Caco-2 (cell line): ENCODE measurements around the gene NADK2. TPM values are rescaled to one million over a fixed set of nuclear protein-coding genes. Genes with fewer than 3 reads are reported as not detected.

ENCODE experiments used
- BruUV-seq: library from RNA; stranded (reverse); fragments of 400-500 nt; replicated peaks from 2 replicates; lab custom pipeline; 2021; lab: Mats Ljungman, UMichigan
- CTCF ChIA-PET: fragments of 300-600 bp; sonication (Branson Sonifier 250); formaldehyde crosslinking; loops from one replicate; lab custom pipeline; 2022; ENCODE audit warnings: antibody characterized with exemption; lab: Charles Lee
- POLR2A ChIA-PET: fragments of 300-600 bp; sonication (Branson Sonifier 250); formaldehyde crosslinking; loops from one replicate; lab custom pipeline; 2022; ENCODE audit warnings: antibody characterized with exemption; lab: Charles Lee
- DNase-seq, 2 experiments: peaks; one replicate each; pipeline versions ENCODE4 v3.0.0 to v3.0.0-alpha.2; 2020 to 2022
- H3K27me3 ChIP-seq: replicated peaks from 2 replicates; pipeline ENCODE4 v1.6.0; 2011; ENCODE audit warnings: low read length; ENCODE audit not compliant: control insufficient read depth, insufficient read depth
- H3K36me3 ChIP-seq: 2 replicates; pipeline ENCODE4 v1.5.1; 2011; ENCODE audit warnings: low read length; ENCODE audit not compliant: control insufficient read depth, insufficient read depth
- H3K4me1 ChIP-seq: fragments of 250-450 bp; sonication (Bioruptor Pico); 2 replicates; pipeline ENCODE4 v1.5.1; 2020; ENCODE audit warnings: mild to moderate bottlenecking
- H3K4me3 ChIP-seq: 2 replicates; pipeline ENCODE4 v1.5.1; 2011; ENCODE audit warnings: low read depth, mild to moderate bottlenecking, control low read depth, low read length
- H3K9me3 ChIP-seq: fragments of 250-450 bp; sonication (Bioruptor Pico); 2 replicates; pipeline ENCODE4 v1.5.1; 2020; ENCODE audit warnings: mild to moderate bottlenecking, moderate library complexity
- H3K27ac Mint-ChIP-seq: one replicate; pipeline ENCODE4 v1.8.0; 2022; ENCODE audit warnings: mixed read lengths; ENCODE audit not compliant: unreplicated experiment
- H3K27me3 Mint-ChIP-seq: one replicate; pipeline ENCODE4 v1.8.0; 2022; ENCODE audit warnings: mixed read lengths; ENCODE audit not compliant: insufficient read depth, unreplicated experiment
- H3K36me3 Mint-ChIP-seq: one replicate; pipeline ENCODE4 v1.8.0; 2022; ENCODE audit warnings: mild to moderate bottlenecking, mixed read lengths; ENCODE audit not compliant: insufficient read depth, unreplicated experiment
- H3K4me1 Mint-ChIP-seq: one replicate; pipeline ENCODE4 v1.8.0; 2022; ENCODE audit warnings: low read depth, mixed read lengths; ENCODE audit not compliant: unreplicated experiment
- H3K4me3 Mint-ChIP-seq: one replicate; pipeline ENCODE4 v1.8.0; 2022; ENCODE audit warnings: mild to moderate bottlenecking, moderate library complexity, mixed read lengths; ENCODE audit not compliant: unreplicated experiment
- H3K9me3 Mint-ChIP-seq: one replicate; pipeline ENCODE4 v1.8.0; 2022; ENCODE audit warnings: mixed read lengths; ENCODE audit not compliant: unreplicated experiment
- intact Hi-C: fragments of 100-400 bp; cut with micrococcal nuclease; formaldehyde crosslinking; loops from one replicate; pipeline ENCODE4 v1.10.0; 2022; ENCODE audit not compliant: unreplicated experiment
- total RNA-seq: library from RNA; stranded (reverse); gene quantifications from 2 replicates; pipeline ENCODE4 v1.2.3, GENCODE V29; 2022
- TF ChIP-seq, protein P1 (sequence below), 2 experiments: fragments of 200-600 bp in 1 of 2; IDR thresholded peaks; 1 replicate in 1 of 2; 2 replicates in 1 of 2; pipeline versions ENCODE4 v1.5.1 to v1.8.0; 2011 to 2022; ENCODE audit warnings: antibody characterized with exemption in 1 of 2, control low read depth in 1 of 2, inconsistent platforms in 1 of 2, low read depth in 1 of 2, low read length in 1 of 2, mild to moderate bottlenecking in 1 of 2, moderate library complexity in 1 of 2; ENCODE audit not compliant: insufficient read depth in 1 of 2, severe bottlenecking in 1 of 2, unreplicated experiment in 1 of 2

The NADK2 gene
- total RNA-seq, 1 experiment from 2014 or later = 79.4 TPM

DNA sequence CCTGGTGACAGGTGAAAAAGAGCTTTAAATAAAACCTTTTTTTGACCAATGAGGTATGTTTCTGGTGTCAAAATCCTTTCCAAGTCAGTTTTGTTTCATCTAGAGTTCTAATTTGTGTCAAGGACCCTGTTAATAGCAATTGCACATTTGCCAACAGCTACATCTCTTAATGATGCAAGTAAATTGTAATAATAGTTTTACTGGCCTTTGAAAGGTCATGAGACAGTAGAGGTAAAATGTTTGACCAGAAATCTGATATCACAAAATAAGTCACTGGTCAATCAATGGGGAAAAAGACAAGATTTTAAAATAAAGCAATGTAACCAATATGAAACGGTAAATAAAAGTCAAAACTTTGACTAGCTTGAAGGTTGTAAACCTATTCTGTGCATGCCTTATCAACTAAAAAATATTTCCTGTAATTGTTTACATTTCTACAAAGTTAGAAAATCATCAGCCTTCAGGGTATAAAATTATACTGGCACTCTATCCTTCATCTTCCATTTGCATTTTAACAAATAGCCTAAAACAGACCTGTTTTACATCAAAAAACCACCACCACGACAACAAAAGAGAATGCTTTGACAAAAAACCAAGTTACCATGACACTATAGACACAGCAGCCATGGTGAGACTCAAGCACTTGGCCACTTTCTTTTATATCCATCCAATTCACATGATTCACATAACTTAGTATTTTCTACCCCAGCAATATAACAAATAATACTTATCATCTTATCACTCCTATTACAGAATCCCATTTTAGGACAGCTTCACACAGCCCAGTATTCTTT, 3.0 kb downstream of the NADK2 start:
- CTCF ChIA-PET = no interaction called here
- DNase-seq = no peak
- TF ChIP-seq, protein P1, sequence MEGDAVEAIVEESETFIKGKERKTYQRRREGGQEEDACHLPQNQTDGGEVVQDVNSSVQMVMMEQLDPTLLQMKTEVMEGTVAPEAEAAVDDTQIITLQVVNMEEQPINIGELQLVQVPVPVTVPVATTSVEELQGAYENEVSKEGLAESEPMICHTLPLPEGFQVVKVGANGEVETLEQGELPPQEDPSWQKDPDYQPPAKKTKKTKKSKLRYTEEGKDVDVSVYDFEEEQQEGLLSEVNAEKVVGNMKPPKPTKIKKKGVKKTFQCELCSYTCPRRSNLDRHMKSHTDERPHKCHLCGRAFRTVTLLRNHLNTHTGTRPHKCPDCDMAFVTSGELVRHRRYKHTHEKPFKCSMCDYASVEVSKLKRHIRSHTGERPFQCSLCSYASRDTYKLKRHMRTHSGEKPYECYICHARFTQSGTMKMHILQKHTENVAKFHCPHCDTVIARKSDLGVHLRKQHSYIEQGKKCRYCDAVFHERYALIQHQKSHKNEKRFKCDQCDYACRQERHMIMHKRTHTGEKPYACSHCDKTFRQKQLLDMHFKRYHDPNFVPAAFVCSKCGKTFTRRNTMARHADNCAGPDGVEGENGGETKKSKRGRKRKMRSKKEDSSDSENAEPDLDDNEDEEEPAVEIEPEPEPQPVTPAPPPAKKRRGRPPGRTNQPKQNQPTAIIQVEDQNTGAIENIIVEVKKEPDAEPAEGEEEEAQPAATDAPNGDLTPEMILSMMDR (IDR thresholded peaks at IDR 0.05; ENCODE audit: insufficient read depth in 1 of 2, low read depth in 1 of 2, low read length in 1 of 2, severe bottlenecking in 1 of 2, unreplicated experiment in 1 of 2) = no peak
- no peaks in the 10 kb centered on the region for H3K27me3 ChIP-seq
- H3K36me3 ChIP-seq = no peaks in the 10 kb centered on the region
- H3K4me3 ChIP-seq = no peak overlapping the region
- no peaks in the 10 kb centered on the region for H3K9me3 Mint-ChIP-seq
- POLR2A ChIA-PET = no interaction called here
- H3K4me3 Mint-ChIP-seq = peak overlapping the region; percentile 87
- intact Hi-C loops = no loop called here
- peak overlapping the region; percentile 56 for H3K27ac Mint-ChIP-seq
- peaks cover 45% of the 10 kb centered on the region for H3K4me1 Mint-ChIP-seq
- H3K36me3 Mint-ChIP-seq = peaks cover 23% of the 10 kb centered on the region
- no peaks in the 10 kb centered on the region for H3K27me3 Mint-ChIP-seq
- H3K4me1 ChIP-seq = peaks cover 36% of the 10 kb centered on the region
- no peaks in the 10 kb centered on the region for H3K9me3 ChIP-seq
- BruUV-seq = no TSS peak

DNA sequence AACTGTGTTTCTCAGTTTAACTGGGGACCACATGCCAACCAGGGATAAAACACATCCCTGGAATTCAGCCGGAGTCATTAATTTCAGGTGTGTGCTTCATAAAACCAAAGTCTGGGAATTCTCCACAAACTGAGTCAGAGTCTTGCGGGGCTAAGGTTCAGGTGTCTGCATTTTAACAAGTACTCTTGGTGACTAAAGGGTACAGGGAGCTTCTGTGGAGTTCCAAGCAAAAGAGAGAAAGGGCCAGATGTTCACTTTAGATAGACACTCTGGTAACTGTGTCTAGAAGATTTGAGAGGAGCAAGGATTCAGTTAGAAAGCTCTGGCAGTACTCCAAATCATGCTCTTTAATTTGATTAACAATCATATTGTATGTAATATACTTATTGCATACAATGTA, 4.0 kb downstream of the NADK2 start:
- no peak overlapping the region for H3K4me3 ChIP-seq
- no peaks in the 10 kb centered on the region for H3K9me3 ChIP-seq
- H3K27me3 ChIP-seq = no peaks in the 10 kb centered on the region
- Mint-ChIP-seq H3K4me1 (peaks cover 43% of the 10 kb centered on the region), H3K9me3 (no peaks in the 10 kb centered on the region), H3K36me3 (peaks cover 17% of the 10 kb centered on the region), H3K4me3 (no peak overlapping the region), H3K27me3 (no peaks in the 10 kb centered on the region), H3K27ac (no peak overlapping the region)
- peaks cover 32% of the 10 kb centered on the region for H3K4me1 ChIP-seq
- CTCF ChIA-PET = interaction anchor here (1.0 kb wide), 1 partner anchor 60 kb away, joined by 3 read pairs; no protein-coding TSS in a partner anchor
- TF ChIP-seq, protein P1 (IDR thresholded peaks at IDR 0.05; ENCODE audit: insufficient read depth in 1 of 2, low read depth in 1 of 2, low read length in 1 of 2, severe bottlenecking in 1 of 2, unreplicated experiment in 1 of 2) = no peak
- intact Hi-C loops = no loop called here
- POLR2A ChIA-PET = no interaction called here
- BruUV-seq = no TSS peak
- no peaks in the 10 kb centered on the region for H3K36me3 ChIP-seq
- DNase-seq = peak in 1 of 2 experiments; percentile 44

DNA sequence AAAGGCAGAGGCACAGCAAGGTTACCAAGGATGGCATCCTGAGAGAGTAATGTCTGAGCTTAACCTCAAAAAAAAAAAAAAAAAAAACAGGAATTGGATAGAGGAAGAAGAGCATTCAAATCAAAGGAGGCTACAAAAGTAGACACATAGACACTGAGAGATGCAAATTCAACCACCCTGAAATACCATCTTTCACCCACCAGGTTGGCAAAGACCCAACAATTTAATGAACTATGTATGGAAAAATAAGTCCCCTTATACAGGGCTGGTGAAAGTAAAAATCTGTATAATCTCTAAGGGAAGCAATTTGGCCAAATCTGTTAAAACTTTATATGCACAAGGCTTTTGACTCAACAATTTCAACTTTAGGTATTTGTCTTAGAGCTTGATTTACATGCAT, 4.9 kb downstream of the NADK2 start:
- Mint-ChIP-seq H3K4me3 (peak overlapping the region; percentile 4), H3K27ac (no peak overlapping the region)

More for the DNA sequence above, 4.9 kb downstream of the NADK2 start:
- H3K27me3 Mint-ChIP-seq = no peaks in the 10 kb centered on the region
- Histone ChIP-seq H3K27me3 (no peaks in the 10 kb centered on the region), H3K36me3 (no peaks in the 10 kb centered on the region), H3K4me3 (no peak overlapping the region), H3K4me1 (peaks cover 32% of the 10 kb centered on the region), H3K9me3 (no peaks in the 10 kb centered on the region)
- no peak for DNase-seq
- peaks cover 8% of the 10 kb centered on the region for H3K36me3 Mint-ChIP-seq
- ChIA-PET CTCF (no interaction called here), POLR2A (interaction anchor here (0.6 kb wide), 2 partner anchors 8 to 149 kb away, joined by 3 to 4 read pairs; no protein-coding TSS in a partner anchor)
- intact Hi-C loops = no loop called here
- TF ChIP-seq, protein P1 (IDR thresholded peaks at IDR 0.05; ENCODE audit: insufficient read depth in 1 of 2, low read depth in 1 of 2, low read length in 1 of 2, severe bottlenecking in 1 of 2, unreplicated experiment in 1 of 2) = no peak
- H3K4me1 Mint-ChIP-seq = peaks cover 48% of the 10 kb centered on the region
- BruUV-seq = no TSS peak
- no peaks in the 10 kb centered on the region for H3K9me3 Mint-ChIP-seq
